KOPT-K1 (cell line): ENCODE measurements around the gene G6PD.
"Not testable (repeated sequence)": the region's sequence is repeated elsewhere in the genome, so short reads cannot be mapped to it uniquely, and the experiment has no call there.

ENCODE experiments used
- H3K27ac ChIP-seq: fragments of 200-600 bp; sonication (generic); 2 replicates; pipeline ENCODE4 v1.5.1; 2016; ENCODE audit warnings: antibody characterized with exemption, mild to moderate bottlenecking, low read depth, low read length; ENCODE audit not compliant: poor library complexity, severe bottlenecking
- H3K36me3 ChIP-seq: fragments of 200-600 bp; sonication (generic); 2 replicates; pipeline ENCODE4 v1.5.1; 2017; ENCODE audit warnings: antibody characterized with exemption, mild to moderate bottlenecking, low read length, moderate library complexity; ENCODE audit not compliant: insufficient read depth
- H3K9me3 ChIP-seq: fragments of 200-600 bp; sonication (generic); 2 replicates; pipeline ENCODE4 v1.5.1; 2017; ENCODE audit warnings: antibody characterized with exemption, low read length, mild to moderate bottlenecking; ENCODE audit not compliant: insufficient read depth, poor library complexity, severe bottlenecking

The G6PD gene

DNA sequence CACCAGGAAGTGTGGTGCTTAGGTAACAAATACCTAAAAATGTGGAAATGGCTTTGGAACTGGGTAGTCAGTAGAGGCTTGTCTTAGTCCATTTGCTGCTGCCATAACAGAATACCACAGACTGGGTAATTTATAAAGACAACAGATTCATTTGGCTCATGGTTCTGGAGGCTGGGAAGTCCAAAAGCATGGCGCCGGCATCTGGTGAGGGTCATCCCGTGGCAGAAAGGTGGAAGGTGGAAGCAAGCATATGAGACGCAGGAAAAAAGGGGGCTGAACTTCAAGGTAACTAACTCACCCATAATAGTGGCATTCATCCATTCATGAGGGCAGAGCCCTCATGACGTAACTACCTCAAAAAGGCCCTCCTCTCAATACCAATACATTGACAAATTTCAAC is 37.2 kb downstream of the G6PD start:
- Histone ChIP-seq H3K36me3 (peaks cover 5% of the 10 kb centered on the region; the same call in 1 of the 2 replicates), H3K9me3 (no peaks in the 10 kb centered on the region), H3K27ac (no peak overlapping the region)

- H3K27ac ChIP-seq, result no peak overlapping the region
- peaks cover 5% of the 10 kb centered on the region; the same call in 1 of the 2 replicates for H3K36me3 ChIP-seq
- no peaks in the 10 kb centered on the region for H3K9me3 ChIP-seq
Observed at GRCh38 chrX:154508384-154508745, 38.3 kb downstream of the G6PD start.

DNA sequence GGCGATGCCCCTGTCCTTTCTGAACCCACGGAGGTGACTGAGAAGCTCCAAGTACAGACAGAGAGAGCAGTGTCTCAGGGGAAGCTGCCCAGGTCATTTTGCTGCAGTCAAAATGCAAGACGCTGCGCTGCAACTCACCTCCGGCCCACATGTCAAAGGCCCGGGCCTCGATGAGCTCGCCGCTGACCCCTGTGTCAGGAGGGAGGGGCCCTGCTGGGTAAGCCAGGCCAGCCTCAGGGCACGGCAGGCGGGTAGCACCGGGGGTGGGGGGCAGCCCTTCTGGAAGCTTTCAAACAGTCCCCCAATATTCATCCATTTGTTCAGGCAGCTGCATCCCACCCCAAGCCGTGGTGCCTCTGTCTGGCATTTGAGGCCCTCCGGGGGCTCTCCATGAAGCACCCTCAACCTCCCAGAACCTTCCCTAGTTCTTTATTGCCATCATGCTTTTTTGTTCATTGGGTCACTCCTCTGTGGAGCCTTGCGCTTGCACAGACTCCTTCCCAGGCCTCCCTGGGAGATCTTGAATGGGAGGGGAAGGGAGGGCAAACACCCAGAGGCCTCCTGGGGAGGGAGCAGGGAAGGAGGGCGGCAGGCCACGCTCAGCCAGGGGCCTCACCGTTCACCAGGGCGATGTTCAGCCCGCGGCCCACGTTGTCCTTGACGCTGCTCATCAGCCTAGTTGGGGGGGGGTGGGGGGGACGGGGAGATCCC is 38.8 kb downstream of the G6PD start:
- H3K36me3 ChIP-seq, result peaks cover 5% of the 10 kb centered on the region; the same call in 1 of the 2 replicates
- no peak overlapping the region for H3K27ac ChIP-seq
- no peaks in the 10 kb centered on the region for H3K9me3 ChIP-seq

DNA sequence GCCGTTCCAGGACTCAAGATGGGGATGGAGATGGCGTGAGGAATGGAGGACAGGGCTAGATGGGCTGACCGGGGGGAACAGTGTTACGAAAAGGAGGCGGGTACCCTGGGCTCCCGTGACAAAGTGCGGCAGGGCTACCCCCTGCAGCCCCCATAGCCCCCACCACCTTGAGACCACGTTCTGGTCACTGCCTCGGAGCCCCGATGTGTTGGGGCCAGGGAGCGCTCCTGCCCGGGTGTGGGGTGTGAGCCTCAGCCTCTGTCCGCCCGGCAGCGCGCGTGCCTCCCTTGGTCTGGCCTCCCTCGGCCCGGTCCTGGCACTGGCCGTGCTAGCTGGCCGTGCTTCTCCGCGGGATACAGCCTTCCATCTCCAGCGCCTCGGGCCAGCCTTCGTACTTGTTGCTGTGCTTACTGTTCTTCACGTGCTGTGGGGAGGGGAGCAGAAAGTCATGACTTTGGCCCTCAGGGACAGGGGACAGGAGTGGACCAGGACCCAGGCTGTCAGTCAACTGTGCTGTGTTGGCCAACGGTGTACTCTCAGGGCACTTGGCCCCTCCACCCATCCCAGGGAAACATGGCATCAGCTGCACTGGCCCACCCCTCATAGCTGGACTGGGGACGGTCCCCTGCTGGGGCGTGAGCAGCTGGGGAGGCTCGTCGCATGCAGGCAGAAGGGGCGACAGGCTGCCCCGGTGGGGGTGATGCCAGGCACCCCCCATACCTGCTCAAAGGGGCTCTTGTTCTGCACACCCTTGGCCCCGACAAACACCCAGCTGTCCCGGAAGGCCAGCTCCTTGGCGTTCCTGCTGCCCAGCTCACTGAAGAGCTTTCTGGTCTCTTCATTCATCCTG is 39.9 kb downstream of the G6PD start:
- Histone ChIP-seq H3K27ac (no peak overlapping the region), H3K36me3 (peaks cover 5% of the 10 kb centered on the region; the same call in 1 of the 2 replicates), H3K9me3 (no peaks in the 10 kb centered on the region)

- peaks cover 5% of the 10 kb centered on the region; the same call in 1 of the 2 replicates for H3K36me3 ChIP-seq
- no peaks in the 10 kb centered on the region for H3K9me3 ChIP-seq
- no peak overlapping the region for H3K27ac ChIP-seq
Observed at GRCh38 chrX:154505734-154506133, 40.9 kb downstream of the G6PD start.

GRCh38 chrX:154502989-154503388 is 43.7 kb downstream of the G6PD start:
- Histone ChIP-seq H3K27ac (no peak overlapping the region), H3K36me3 (peaks cover 5% of the 10 kb centered on the region; the same call in 1 of the 2 replicates), H3K9me3 (no peaks in the 10 kb centered on the region)

DNA sequence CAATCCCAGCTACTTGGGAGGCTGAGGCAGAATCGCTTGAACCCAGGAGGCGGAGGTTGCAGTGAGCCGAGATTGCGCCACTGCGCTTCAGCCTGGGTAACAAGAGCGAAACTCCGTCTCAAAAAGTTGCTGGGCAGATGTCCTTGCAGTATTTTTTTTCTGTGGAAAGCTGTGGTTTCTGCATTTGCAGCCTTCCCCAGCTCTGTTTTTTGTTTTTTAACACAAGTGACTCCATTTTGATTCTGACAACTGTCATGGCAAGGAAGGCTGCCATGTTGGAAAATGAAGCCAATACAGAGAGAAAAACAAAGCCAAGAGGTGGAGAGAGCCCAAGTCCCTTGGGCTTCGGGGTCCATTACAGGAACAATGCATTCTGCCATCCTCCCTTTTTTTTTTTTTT is 44.5 kb downstream of the G6PD start:
- H3K36me3 ChIP-seq, result peaks cover 5% of the 10 kb centered on the region; the same call in 1 of the 2 replicates
- no peaks in the 10 kb centered on the region for H3K9me3 ChIP-seq
- H3K27ac ChIP-seq, result no peak overlapping the region

DNA sequence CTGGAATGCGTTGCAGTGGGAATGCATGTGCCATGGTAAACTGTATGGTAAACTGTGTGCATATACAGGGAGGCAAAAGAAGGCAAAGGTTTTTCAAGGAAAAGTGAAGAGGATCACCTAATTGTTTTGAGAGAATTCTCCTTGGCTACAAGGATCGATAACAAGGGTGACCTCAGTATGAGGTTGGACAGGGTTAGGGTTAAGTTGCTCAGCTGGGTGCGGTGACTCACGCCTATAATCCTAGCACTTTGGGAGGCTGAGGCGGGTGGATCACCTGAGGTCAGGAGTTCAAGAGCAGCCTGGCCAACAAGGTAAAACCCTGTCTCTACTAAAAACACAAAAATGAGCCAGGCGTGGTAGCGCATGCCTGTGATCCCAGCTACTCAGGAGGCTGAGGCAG is 45.2 kb downstream of the G6PD start:
- H3K27ac ChIP-seq, H3K36me3 ChIP-seq, H3K9me3 ChIP-seq: not testable (repeated sequence)

DNA sequence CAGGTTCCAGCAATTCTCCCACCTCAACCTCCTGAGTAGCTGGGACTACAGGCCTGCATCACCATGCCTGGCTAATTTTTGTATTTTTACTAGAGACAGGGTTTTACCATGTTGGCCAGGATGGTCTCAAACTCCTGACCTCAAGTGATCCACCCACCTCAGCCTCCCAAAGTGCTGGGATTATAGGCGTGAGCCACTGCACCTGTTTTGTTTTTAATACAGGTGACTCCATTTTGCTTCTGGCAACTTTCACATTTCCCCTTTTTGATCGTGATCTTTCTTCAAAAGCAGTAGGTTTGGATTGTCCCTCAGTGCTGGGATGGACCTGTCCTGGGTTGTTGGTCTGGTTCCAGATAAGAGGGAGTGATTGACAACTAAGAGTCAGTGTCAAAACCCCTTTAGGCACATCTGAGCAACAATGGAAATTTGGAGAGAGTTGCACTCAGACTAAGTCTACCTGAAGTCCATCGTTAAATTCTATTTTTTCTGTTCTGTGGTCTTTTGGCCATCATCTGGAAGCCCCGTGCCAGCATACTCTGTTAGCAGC is 50.0 kb downstream of the G6PD start:
- not testable (repeated sequence) for H3K36me3 ChIP-seq, H3K9me3 ChIP-seq, H3K27ac ChIP-seq

- Histone ChIP-seq H3K9me3 (no peaks in the 10 kb centered on the region), H3K36me3 (no peaks in the 10 kb centered on the region), H3K27ac (no peak overlapping the region)
Observed at GRCh38 chrX:154495472-154495922, 51.1 kb downstream of the G6PD start.

GRCh38 chrX:154494715-154495114 is 51.9 kb downstream of the G6PD start:
- no peak overlapping the region for H3K27ac ChIP-seq
- H3K9me3 ChIP-seq, result no peaks in the 10 kb centered on the region
- H3K36me3 ChIP-seq, result no peaks in the 10 kb centered on the region

- H3K9me3 ChIP-seq, result no peaks in the 10 kb centered on the region
- H3K27ac ChIP-seq, result peak within 1 kb of the TSS; percentile 67
- H3K36me3 ChIP-seq, result peaks cover under 1% of the 10 kb centered on the region; the same call in 1 of the 2 replicates
Observed at GRCh38 chrX:154490414-154491083, 56.1 kb downstream of the G6PD start, which contains the start of gene SLC10A3. TSS of gene SLC10A3 (minus strand) at chrX:154490629. CDS start at chrX:154488940, 1,689 bp downstream.

DNA sequence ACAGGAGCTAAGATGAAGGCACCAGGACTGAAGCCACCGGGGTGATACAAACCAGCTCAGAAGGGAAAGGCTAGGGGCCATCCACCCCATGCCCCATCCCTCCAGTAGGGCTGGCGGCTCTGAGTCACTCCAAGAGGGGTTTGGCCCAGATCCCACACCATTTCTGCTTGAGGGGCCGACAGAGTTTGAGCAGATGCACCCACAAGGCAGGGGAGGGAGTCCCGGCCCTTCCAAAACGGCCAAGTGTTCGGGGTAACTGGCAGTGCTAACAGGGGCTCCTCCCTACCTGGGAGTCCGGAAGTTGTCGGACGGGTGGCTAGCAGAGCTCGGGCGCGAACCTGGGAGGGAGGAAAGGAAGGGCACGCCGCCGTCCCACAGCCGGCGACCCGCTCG is 56.6 kb downstream of the G6PD start:
- Histone ChIP-seq H3K27ac (peak overlapping the region; percentile 67), H3K36me3 (peaks cover 6% of the 10 kb centered on the region), H3K9me3 (no peaks in the 10 kb centered on the region)

- H3K27ac ChIP-seq, result no peak overlapping the region
- peaks cover 14% of the 10 kb centered on the region for H3K36me3 ChIP-seq
- H3K9me3 ChIP-seq, result no peaks in the 10 kb centered on the region
Observed at GRCh38 chrX:154489182-154489581, 57.5 kb downstream of the G6PD start.
